IPS-18c (cell line): ENCODE results near the gene PDP2.
A peak's percentile ranks its signal among the peaks of the same experiment; 100 is the strongest.

ENCODE experiments used
- H3K4me3 ChIP-seq: 2 replicates; pipeline ENCODE4 v1.7.0; 2013; ENCODE audit warnings: low read depth, mild to moderate bottlenecking, low read length, moderate library complexity; ENCODE audit not compliant: insufficient read depth
- H3K9me3 ChIP-seq: one replicate; pipeline ENCODE4 v1.6.1; 2013; ENCODE audit warnings: mild to moderate bottlenecking, low read length, moderate library complexity; ENCODE audit not compliant: control insufficient read depth, insufficient read depth

PDP2 gene

GRCh38 chr16:66880288-66881013, at the start of gene PDP2:
Gene PDP2, plus strand, starts transcription at chr16:66880515. Its CDS starts 3,770 bp downstream, at chr16:66884285.
- Histone ChIP-seq H3K4me3 (peak within 1 kb of the TSS; percentile 87), H3K9me3 (no peaks in the 10 kb centered on the region)

- H3K9me3 ChIP-seq, result no peaks in the 10 kb centered on the region
- no peak overlapping the region for H3K4me3 ChIP-seq
Measured at GRCh38 chr16:66832190-66832589, 48.1 kb upstream of the PDP2 start.

- no peak overlapping the region for H3K4me3 ChIP-seq
- no peaks in the 10 kb centered on the region for H3K9me3 ChIP-seq
Measured at GRCh38 chr16:66832661-66833305, 47.5 kb upstream of the PDP2 start.

GRCh38 chr16:66834746-66835145, 45.6 kb upstream of the PDP2 start:
- no peaks in the 10 kb centered on the region for H3K9me3 ChIP-seq
- no peak overlapping the region for H3K4me3 ChIP-seq

- H3K9me3 ChIP-seq, result no peaks in the 10 kb centered on the region
Measured at GRCh38 chr16:66840883-66841282, 39.4 kb upstream of the PDP2 start.

GRCh38 chr16:66841366-66841765, 38.9 kb upstream of the PDP2 start:
- no peak overlapping the region for H3K4me3 ChIP-seq
- H3K9me3 ChIP-seq, result no peaks in the 10 kb centered on the region

More at GRCh38 chr16:66840883-66841282, 39.4 kb upstream of the PDP2 start:
- no peak overlapping the region for H3K4me3 ChIP-seq

GRCh38 chr16:66842765-66843164, 37.5 kb upstream of the PDP2 start:
- Histone ChIP-seq H3K9me3 (no peaks in the 10 kb centered on the region), H3K4me3 (no peak overlapping the region)

- no peaks in the 10 kb centered on the region for H3K9me3 ChIP-seq
- no peak overlapping the region for H3K4me3 ChIP-seq
Measured at GRCh38 chr16:66843191-66843590, 37.1 kb upstream of the PDP2 start.

GRCh38 chr16:66844009-66844341, 36.3 kb upstream of the PDP2 start:
- H3K9me3 ChIP-seq, result no peaks in the 10 kb centered on the region
- peak overlapping the region; percentile 71 for H3K4me3 ChIP-seq

- H3K4me3 ChIP-seq, result peak within 1 kb of the TSS; percentile 71
Measured at GRCh38 chr16:66844342-66845079, 35.8 kb upstream of the PDP2 start, which contains the start of gene CA7. Gene CA7, plus strand, starts transcription at chr16:66844414. Its CDS starts 74 bp downstream, at chr16:66844488.

GRCh38 chr16:66845080-66845410, 35.3 kb upstream of the PDP2 start:
- Histone ChIP-seq H3K9me3 (peaks cover 2% of the 10 kb centered on the region), H3K4me3 (peak overlapping the region; percentile 71)

More at GRCh38 chr16:66844342-66845079, 35.8 kb upstream of the PDP2 start, which contains the start of gene CA7:
- peaks cover 2% of the 10 kb centered on the region for H3K9me3 ChIP-seq

GRCh38 chr16:66845791-66846221, 34.5 kb upstream of the PDP2 start:
- Histone ChIP-seq H3K9me3 (peaks cover 2% of the 10 kb centered on the region), H3K4me3 (no peak overlapping the region)

- Histone ChIP-seq H3K4me3 (no peak overlapping the region), H3K9me3 (peaks cover 2% of the 10 kb centered on the region)
Measured at GRCh38 chr16:66846266-66846665, 34.0 kb upstream of the PDP2 start.

- Histone ChIP-seq H3K9me3 (peaks cover 2% of the 10 kb centered on the region), H3K4me3 (no peak overlapping the region)
Measured at GRCh38 chr16:66846831-66847230, 33.5 kb upstream of the PDP2 start.

GRCh38 chr16:66847533-66848067, 32.7 kb upstream of the PDP2 start:
- H3K9me3 ChIP-seq, result peaks cover 2% of the 10 kb centered on the region
- no peak overlapping the region for H3K4me3 ChIP-seq

- no peak overlapping the region for H3K4me3 ChIP-seq
- peaks cover 2% of the 10 kb centered on the region for H3K9me3 ChIP-seq
Measured at GRCh38 chr16:66848172-66848571, 32.1 kb upstream of the PDP2 start.

- no peak overlapping the region for H3K4me3 ChIP-seq
Measured at GRCh38 chr16:66849021-66849420, 31.3 kb upstream of the PDP2 start.

GRCh38 chr16:66849549-66849948, 30.8 kb upstream of the PDP2 start:
- peaks cover 2% of the 10 kb centered on the region for H3K9me3 ChIP-seq

More at GRCh38 chr16:66849021-66849420, 31.3 kb upstream of the PDP2 start:
- H3K9me3 ChIP-seq, result peaks cover 2% of the 10 kb centered on the region

More at GRCh38 chr16:66849549-66849948, 30.8 kb upstream of the PDP2 start:
- H3K4me3 ChIP-seq, result no peak overlapping the region
